Liver (tissue), 9 donors: ENCODE results near the gene REC114. TPM values are rescaled to one million over a fixed set of nuclear protein-coding genes. Genes with fewer than 3 reads are reported as not detected.

Experiments
- DNase-seq: peaks from one replicate; pipeline ENCODE4 v3.0.0-alpha.2; 2017; ENCODE audit warnings: low spot score
- H3K27ac ChIP-seq, 2 donors: one replicate each; pipeline ENCODE4 v1.7.0; 2013; ENCODE audit warnings: inconsistent platforms in 2 of 2, low read length in 2 of 2, control low read depth in 1 of 2, low read depth in 1 of 2, mild to moderate bottlenecking in 1 of 2
- H3K27me3 ChIP-seq, 4 donors: one replicate each; pipeline versions ENCODE4 v1.6.1 to v1.7.0; 2013; ENCODE audit warnings: low read length in 3 of 4, inconsistent platforms in 1 of 4, mild to moderate bottlenecking in 1 of 4, moderate library complexity in 1 of 4; ENCODE audit not compliant: control insufficient read depth in 4 of 4, insufficient read depth in 4 of 4
- H3K36me3 ChIP-seq, 4 donors: one replicate each; pipeline versions ENCODE4 v1.6.1 to v1.7.0; 2013; ENCODE audit warnings: low read length in 3 of 4, mild to moderate bottlenecking in 3 of 4, low read depth in 1 of 4, moderate library complexity in 1 of 4; ENCODE audit not compliant: control insufficient read depth in 4 of 4, insufficient read depth in 3 of 4
- H3K4me1 ChIP-seq, 4 donors: one replicate each; pipeline versions ENCODE4 v1.6.1 to v1.7.0; 2013; ENCODE audit warnings: low read length in 3 of 4, mild to moderate bottlenecking in 3 of 4, moderate library complexity in 1 of 4; ENCODE audit not compliant: control insufficient read depth in 4 of 4, insufficient read depth in 4 of 4
- H3K4me3 ChIP-seq, 3 donors: one replicate each; pipeline versions ENCODE4 v1.6.1 to v1.7.0; 2013; ENCODE audit warnings: low read length in 3 of 3, control low read depth in 1 of 3, low read depth in 1 of 3, mild to moderate bottlenecking in 1 of 3
- H3K9ac ChIP-seq, 2 donors: one replicate each; pipeline ENCODE4 v1.7.0; 2013; ENCODE audit warnings: low read length in 2 of 2, mild to moderate bottlenecking in 2 of 2, moderate library complexity in 2 of 2, control low read depth in 1 of 2, low read depth in 1 of 2
- H3K9me3 ChIP-seq, 4 donors: one replicate each; pipeline versions ENCODE4 v1.6.1 to v1.7.0; 2013; ENCODE audit warnings: low read length in 3 of 4; ENCODE audit not compliant: control insufficient read depth in 4 of 4
- CTCF ChIP-seq: fragments of 150-350 bp; IDR thresholded peaks from 2 replicates; pipeline ENCODE4 v1.5.1; 2017; ENCODE audit warnings: improper control_type of control experiment, low read depth, low read length; ENCODE audit not compliant: missing input control
- FOXA1 ChIP-seq: IDR thresholded peaks from 2 replicates; pipeline ENCODE4 v1.6.1; 2016; ENCODE audit warnings: antibody characterized with exemption
- GABPA ChIP-seq, 2 donors: IDR thresholded peaks in 1 of 2; conservative IDR thresholded peaks in 1 of 2; 2 replicates each; pipeline ENCODE4 v1.6.1; 2016; ENCODE audit warnings: antibody characterized with exemption in 2 of 2, mild to moderate bottlenecking in 1 of 2, moderate library complexity in 1 of 2
- HNF4A ChIP-seq, 2 donors: conservative IDR thresholded peaks; 2 replicates each; pipeline ENCODE4 v1.6.1; 2016; ENCODE audit warnings: antibody characterized with exemption in 2 of 2, mild to moderate bottlenecking in 2 of 2
- HNF4G ChIP-seq: IDR thresholded peaks from 2 replicates; pipeline ENCODE4 v1.6.1; 2016; ENCODE audit warnings: antibody characterized with exemption
- JUND ChIP-seq, 2 donors: IDR thresholded peaks; 2 replicates each; pipeline ENCODE4 v1.6.1; 2016; ENCODE audit warnings: antibody characterized with exemption in 2 of 2
- RAD21 ChIP-seq, 2 donors: IDR thresholded peaks; 2 replicates each; pipeline ENCODE4 v1.6.1; 2016; ENCODE audit warnings: antibody characterized with exemption in 2 of 2, mild to moderate bottlenecking in 2 of 2
- RXRA ChIP-seq, 2 donors: IDR thresholded peaks; 2 replicates each; pipeline ENCODE4 v1.6.1; 2017 to 2018; ENCODE audit warnings: antibody characterized with exemption in 2 of 2, mild to moderate bottlenecking in 1 of 2
- TAF1 ChIP-seq: conservative IDR thresholded peaks from 2 replicates; pipeline ENCODE4 v1.6.1; 2016; ENCODE audit warnings: antibody characterized with exemption, mild to moderate bottlenecking
- whole genome bisulfite sequencing: extraction: QIAGEN DNeasy Blood & Tissue Kit; methylation state at CpG from one replicate; pipeline ENCODE4 v1.1.7; 2013; 5-methylcytosine and 5-hydroxymethylcytosine counted together
- polyA plus RNA-seq, 2 donors: library from polyadenylated mRNA; stranded (reverse) in 1 of 2; unstranded in 1 of 2; fragments of 200-250 nt in 1 of 2; fragments of >200 nt in 1 of 2; fragmentation: Nextera tagmentation in 1 of 2; extraction: Ambion mirVana in 1 of 2; gene quantifications; one replicate each; pipeline versions ENCODE4 v1.2.1 to v1.2.3, GENCODE V29; 2013 to 2015
- total RNA-seq, 2 donors: library from RNA; depleted of rRNA; stranded (reverse); fragments of >200 nt; gene quantifications; one replicate each; pipeline ENCODE4 v1.2.3, GENCODE V29; 2014
- TF ChIP-seq, protein P1 (sequence below): IDR thresholded peaks from 2 replicates; pipeline ENCODE4 v1.6.1; 2016; ENCODE audit warnings: antibody characterized with exemption
- donor health status: healthy.
- donor health status: healthy.
- donor health status: healthy.
- donor health status: healthy.
- donor health status: healthy.

REC114 gene
- total and polyA plus RNA-seq, 4 donors = not detected

DNA sequence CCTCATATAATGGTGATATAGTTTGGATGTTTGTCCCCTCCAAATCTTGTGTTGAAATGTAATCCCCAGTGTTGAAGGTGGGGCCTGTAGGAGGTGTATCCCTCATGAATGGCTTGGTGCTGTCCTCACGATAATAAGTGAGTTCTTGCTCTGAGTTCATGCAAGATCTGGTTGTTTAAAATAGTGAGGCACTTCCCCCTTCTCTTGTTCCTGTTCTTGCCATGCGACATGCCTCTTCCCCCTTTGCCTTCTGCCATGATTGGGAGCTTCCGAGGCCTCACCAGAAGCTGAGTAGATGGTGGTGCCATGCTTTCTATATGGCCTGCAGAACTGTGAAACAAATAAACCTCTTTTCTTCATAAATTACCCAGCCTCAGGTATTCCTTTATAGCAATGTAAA, 39.2 kb downstream of the REC114 start (continued):
- TF ChIP-seq CTCF (no peak), TAF1 (no peak), RXRA (IDR thresholded peaks at IDR 0.05) (no peak), RAD21 (IDR thresholded peaks at IDR 0.05) (no peak), HNF4A (conservative IDR thresholded peaks at IDR 0.05) (no peak)

DNA sequence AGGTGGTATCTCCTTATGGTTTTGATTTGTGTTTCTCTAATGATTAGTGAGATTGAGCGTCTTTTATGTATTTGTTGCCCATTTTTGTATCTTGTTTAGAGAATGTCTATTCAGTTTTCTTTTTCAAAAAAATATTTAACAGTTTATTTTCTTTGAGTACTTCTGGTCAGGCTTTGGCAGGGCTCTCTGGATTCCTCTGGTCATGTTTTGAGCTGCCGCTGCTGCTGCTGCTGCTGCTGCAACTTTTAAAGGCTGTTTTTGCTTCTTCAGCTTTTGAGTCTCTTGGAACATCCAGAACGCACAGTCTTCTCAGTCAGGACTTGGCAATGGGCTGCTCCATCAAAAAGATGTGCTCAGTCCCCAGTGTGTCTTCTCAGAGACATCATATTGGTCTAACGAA, 40.1 kb downstream of the REC114 start:
- no peak for DNase-seq
- H3K27me3 ChIP-seq = no peaks in the 10 kb centered on the region
- no peak overlapping the region for H3K9ac ChIP-seq
- no peaks in the 10 kb centered on the region for H3K9me3 ChIP-seq
- WGBS = 79% methylated on average over 4 of the region's 4 CpGs
- TF ChIP-seq HNF4A (conservative IDR thresholded peaks at IDR 0.05) (no peak), RXRA (IDR thresholded peaks at IDR 0.05) (no peak), GABPA (IDR thresholded peaks at IDR 0.05 in 1 of 2, conservative IDR thresholded peaks at IDR 0.05 in 1 of 2) (no peak), HNF4G (no peak), CTCF (no peak), FOXA1 (no peak), JUND (IDR thresholded peaks at IDR 0.05) (no peak)
- no peaks in the 10 kb centered on the region for H3K36me3 ChIP-seq
- no peak overlapping the region for H3K27ac ChIP-seq
- H3K4me3 ChIP-seq = no peak overlapping the region
- H3K4me1 ChIP-seq = peaks cover 0 to 2% (median 0%) of the 10 kb centered on the region in 4 donors

DNA sequence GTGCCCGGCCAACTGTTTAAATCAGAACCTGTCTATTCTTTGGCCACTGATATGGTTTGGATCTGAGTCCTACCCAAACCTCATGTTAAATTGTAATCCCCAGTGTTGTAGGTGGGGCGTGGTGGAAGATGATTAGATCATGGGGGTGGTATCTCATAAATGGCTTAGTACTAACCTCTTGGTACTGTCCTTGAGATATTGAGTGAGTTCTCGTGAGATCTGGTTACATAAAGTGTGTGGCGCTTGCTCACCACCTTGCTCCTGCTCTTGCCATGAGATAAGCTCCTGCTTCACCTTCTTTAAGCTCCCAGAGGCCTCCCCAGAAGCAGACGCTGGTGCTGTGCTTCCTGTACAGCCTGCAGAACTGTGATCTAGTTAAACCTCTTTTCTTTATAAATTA, 42.4 kb downstream of the REC114 start:
- Histone ChIP-seq H3K9me3 (no peaks in the 10 kb centered on the region), H3K4me1 (peaks cover 0 to 2% (median 0%) of the 10 kb centered on the region in 4 donors), H3K27me3 (no peaks in the 10 kb centered on the region), H3K4me3 (no peak overlapping the region), H3K36me3 (no peaks in the 10 kb centered on the region), H3K9ac (no peak overlapping the region), H3K27ac (no peak overlapping the region)
- TF ChIP-seq, protein P1, sequence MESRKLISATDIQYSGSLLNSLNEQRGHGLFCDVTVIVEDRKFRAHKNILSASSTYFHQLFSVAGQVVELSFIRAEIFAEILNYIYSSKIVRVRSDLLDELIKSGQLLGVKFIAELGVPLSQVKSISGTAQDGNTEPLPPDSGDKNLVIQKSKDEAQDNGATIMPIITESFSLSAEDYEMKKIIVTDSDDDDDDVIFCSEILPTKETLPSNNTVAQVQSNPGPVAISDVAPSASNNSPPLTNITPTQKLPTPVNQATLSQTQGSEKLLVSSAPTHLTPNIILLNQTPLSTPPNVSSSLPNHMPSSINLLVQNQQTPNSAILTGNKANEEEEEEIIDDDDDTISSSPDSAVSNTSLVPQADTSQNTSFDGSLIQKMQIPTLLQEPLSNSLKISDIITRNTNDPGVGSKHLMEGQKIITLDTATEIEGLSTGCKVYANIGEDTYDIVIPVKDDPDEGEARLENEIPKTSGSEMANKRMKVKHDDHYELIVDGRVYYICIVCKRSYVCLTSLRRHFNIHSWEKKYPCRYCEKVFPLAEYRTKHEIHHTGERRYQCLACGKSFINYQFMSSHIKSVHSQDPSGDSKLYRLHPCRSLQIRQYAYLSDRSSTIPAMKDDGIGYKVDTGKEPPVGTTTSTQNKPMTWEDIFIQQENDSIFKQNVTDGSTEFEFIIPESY = no peak
- TF ChIP-seq RAD21 (IDR thresholded peaks at IDR 0.05) (no peak), RXRA (IDR thresholded peaks at IDR 0.05) (no peak)
- DNase-seq = no peak
- 81% methylated on average over 5 of the region's 5 CpGs for WGBS
